Epithelial cell of esophagus (primary cell): ENCODE measurements around the gene CBFA2T2.

Experiments
- DNase-seq: peaks from one replicate; pipeline ENCODE4 v3.0.0; 2010; ENCODE audit warnings: low read depth
- H3K4me3 ChIP-seq: 2 replicates; pipeline ENCODE4 v1.5.1; 2011; ENCODE audit warnings: mild to moderate bottlenecking, low read length, control low read depth
- CTCF ChIP-seq: IDR thresholded peaks from 2 replicates; pipeline ENCODE4 v1.5.1; 2011; ENCODE audit warnings: low read depth, mild to moderate bottlenecking, low read length, control low read depth, inconsistent platforms; ENCODE audit not compliant: insufficient read depth; ENCODE audit errors: missing control alignments

Gene CBFA2T2

GRCh38 chr20:33673410-33674293 is 183.8 kb downstream of the CBFA2T2 start:
- no peak for DNase-seq
- peak overlapping the region; percentile 61 for H3K4me3 ChIP-seq
- no peak for TF ChIP-seq CTCF

- no peak for TF ChIP-seq CTCF
- peak within 1 kb of the TSS; percentile 61 for H3K4me3 ChIP-seq
- peak; percentile 67 for DNase-seq
Measured at GRCh38 chr20:33674294-33675135, 184.6 kb downstream of the CBFA2T2 start, which contains the start of gene NECAB3. NECAB3 (minus strand) TSS chr20:33674428; CDS start chr20:33674352, 76 bp downstream.

- H3K4me3 ChIP-seq: peak overlapping the region; percentile 61
- TF ChIP-seq CTCF: no peak
- DNase-seq: no peak
Measured at GRCh38 chr20:33675136-33675959, 185.5 kb downstream of the CBFA2T2 start.

- no peak for DNase-seq
- no peak overlapping the region for H3K4me3 ChIP-seq
- no peak for TF ChIP-seq CTCF
Measured at GRCh38 chr20:33676121-33676520, 186.2 kb downstream of the CBFA2T2 start.

GRCh38 chr20:33676652-33677645 is 187.1 kb downstream of the CBFA2T2 start:
- TF ChIP-seq CTCF: no peak
- no peak for DNase-seq

More at GRCh38 chr20:33676652-33677645, 187.1 kb downstream of the CBFA2T2 start:
- H3K4me3 ChIP-seq: no peak overlapping the region
